K562 (cell line): ENCODE measurements around the gene C4orf51. TPM values are rescaled to one million over a fixed set of nuclear protein-coding genes. Genes with fewer than 3 reads are reported as not detected.

Experiments
- ATAC-seq: fragments of 200-7000 bp; cut with Tn5 transposase; 3 replicates; pipeline ENCODE4 v1.9.1; 2020; ENCODE audit warnings: moderate library complexity
- BruUV-seq: library from RNA; stranded (reverse); fragments of 400-500 nt; replicated peaks from 2 replicates; lab custom pipeline; 2021; lab: Mats Ljungman, UMichigan
- CTCF ChIA-PET: fragments of 300-600 bp; formaldehyde crosslinking; extraction: SDS; loops from one replicate; lab custom pipeline; 2021; ENCODE audit warnings: low intra/inter-chr PET ratio; lab: Yijun Ruan, JAX
- POLR2A ChIA-PET: fragments of 300-600, 350-650 bp; sonication (Branson Sonifier 250); formaldehyde crosslinking; extraction: SDS; loops from one replicate; lab custom pipeline; 2021; ENCODE audit warnings: antibody characterized with exemption, inconsistent platforms; lab: Yijun Ruan, JAX
- DNase-seq, 4 experiments: peaks; one replicate each; pipeline versions ENCODE4 v3.0.0 to v3.0.0-alpha.2; 2011 to 2018; ENCODE audit warnings: low spot score in 3 of 4, mixed read lengths in 3 of 4; ENCODE audit errors: extremely low read depth in 1 of 4
- FAIRE-seq: peaks from 2 replicates; lab custom pipeline; 2011; peaks lifted over from hg19 to GRCh38; lab: Jason Lieb, UNC
- H2AFZ ChIP-seq: 2 replicates; pipeline ENCODE4 v1.6.0; 2011; ENCODE audit warnings: low read depth, low read length, control low read depth, inconsistent platforms
- H3K27ac ChIP-seq: fragments of 200-600 bp; 3 replicates; pipeline ENCODE4 v1.8.0; 2011; ENCODE audit warnings: low read depth, mild to moderate bottlenecking, control low read depth, inconsistent platforms, low read length, moderate library complexity, mixed read lengths; ENCODE audit errors: extremely low read depth
- H3K27me3 ChIP-seq, 2 experiments: fragments of 300-600 bp in 1 of 2; 2 replicates in 1 of 2; 3 replicates in 1 of 2; pipeline versions ENCODE4 v1.6.0 to v1.8.0; 2011; ENCODE audit warnings: inconsistent platforms in 2 of 2, low read length in 2 of 2, mild to moderate bottlenecking in 1 of 2, mixed read lengths in 1 of 2, moderate library complexity in 1 of 2; ENCODE audit not compliant: control insufficient read depth in 2 of 2, insufficient read depth in 2 of 2
- H3K36me3 ChIP-seq: fragments of 300-600 bp; 3 replicates; pipeline ENCODE4 v1.8.0; 2011; ENCODE audit warnings: mild to moderate bottlenecking, low read length, inconsistent platforms; ENCODE audit not compliant: control insufficient read depth, insufficient read depth
- H3K4me1 ChIP-seq, 2 experiments: fragments of 200-600 bp in 1 of 2; replicated peaks in 1 of 2; 2 replicates in 1 of 2; 3 replicates in 1 of 2; pipeline versions ENCODE4 v1.5.1 to v1.8.0; 2011; ENCODE audit warnings: inconsistent platforms in 2 of 2, low read length in 2 of 2, mild to moderate bottlenecking in 1 of 2, mixed read lengths in 1 of 2, moderate library complexity in 1 of 2; ENCODE audit not compliant: control insufficient read depth in 2 of 2, insufficient read depth in 2 of 2
- H3K4me2 ChIP-seq: 2 replicates; pipeline ENCODE4 v1.6.1; 2011; ENCODE audit warnings: low read length, control low read depth, inconsistent platforms, mixed read lengths; ENCODE audit not compliant: insufficient read depth
- H3K4me3 ChIP-seq: fragments of 200-600 bp; sonication (generic), shearing (Covaris generic); 2 replicates; pipeline ENCODE4 v1.5.1; 2016; ENCODE audit warnings: control low read depth, inconsistent platforms
- H3K79me2 ChIP-seq: fragments of 200-600 bp; 3 replicates; pipeline ENCODE4 v1.8.0; 2011; ENCODE audit warnings: low read length, inconsistent platforms; ENCODE audit not compliant: control insufficient read depth, insufficient read depth
- H3K9ac ChIP-seq, 2 experiments: 2 replicates each; pipeline versions ENCODE4 v1.6.0 to v1.6.1; 2011; ENCODE audit warnings: low read depth in 2 of 2, low read length in 2 of 2, control low read depth in 1 of 2, inconsistent platforms in 1 of 2, mild to moderate bottlenecking in 1 of 2, mixed read lengths in 1 of 2; ENCODE audit not compliant: insufficient read depth in 1 of 2
- H3K9me1 ChIP-seq: one replicate; pipeline ENCODE4 v1.6.0; 2011; ENCODE audit warnings: inconsistent platforms, mild to moderate bottlenecking, low read length, moderate library complexity; ENCODE audit not compliant: control insufficient read depth, insufficient read depth
- H3K9me3 ChIP-seq: replicated peaks from 2 replicates; pipeline ENCODE4 v1.5.1; 2011; ENCODE audit warnings: low read depth, low read length, inconsistent platforms; ENCODE audit not compliant: control insufficient read depth, insufficient read depth
- H4K20me1 ChIP-seq: replicated peaks from 2 replicates; pipeline ENCODE4 v1.6.1; 2011; ENCODE audit warnings: low read length, inconsistent platforms, mixed read lengths; ENCODE audit not compliant: control insufficient read depth, insufficient read depth
- CBFA2T3 ChIP-seq: fragments of 450-650 bp; IDR thresholded peaks from 2 replicates; pipeline ENCODE4 v1.6.1; 2017
- FOS ChIP-seq: IDR thresholded peaks from 3 replicates; pipeline ENCODE4 v1.6.1; 2011; ENCODE audit not compliant: insufficient read length; ENCODE audit errors: extremely low read depth
- NCOA6 ChIP-seq: fragments of 450-650 bp; IDR thresholded peaks from 2 replicates; pipeline ENCODE4 v1.6.1; 2017; ENCODE audit warnings: mild to moderate bottlenecking
- PTTG1 ChIP-seq: fragments of 450-650 bp; IDR thresholded peaks from 2 replicates; pipeline ENCODE4 v1.6.1; 2016; ENCODE audit warnings: low read depth, mild to moderate bottlenecking, missing genetic modification characterization, missing compliant biosample characterization
- RBFOX2 ChIP-seq: fragments of 200-400 bp; formaldehyde crosslinking; IDR thresholded peaks from 2 replicates; pipeline ENCODE4 v1.6.1; 2017; ENCODE audit warnings: low read depth, mild to moderate bottlenecking, low read length, moderate library complexity
- RBM15 ChIP-seq: fragments of 200-400 bp; formaldehyde crosslinking; IDR thresholded peaks from 2 replicates; pipeline ENCODE4 v1.6.1; 2018; ENCODE audit warnings: mild to moderate bottlenecking, low read length, moderate library complexity; ENCODE audit not compliant: insufficient read depth
- ZBTB7A ChIP-seq: IDR thresholded peaks from 2 replicates; pipeline ENCODE4 v1.6.1; 2011; ENCODE audit warnings: low read depth, mild to moderate bottlenecking, low read length, moderate library complexity, borderline replicate concordance; ENCODE audit not compliant: control insufficient read depth
- ZNF384 ChIP-seq: IDR thresholded peaks from 2 replicates; pipeline ENCODE4 v1.6.1; 2012; ENCODE audit warnings: low read depth, low read length, improper control_type of control experiment
- ZNF589 ChIP-seq: fragments of 200-800 bp; sonication (Bioruptor generic); IDR thresholded peaks from 2 replicates; pipeline ENCODE4 v1.6.1; 2016; ENCODE audit warnings: low read depth, missing genetic modification characterization, missing compliant biosample characterization
- WGBS: fragments of 100-300 bp; shearing (Covaris generic); methylation state at CpG from one replicate; pipeline ENCODE4 v1.1.6; 2016; ENCODE audit warnings: low coverage, mixed read lengths; ENCODE audit not compliant: insufficient coverage; ENCODE audit errors: missing lambda C conversion rate; 5-methylcytosine and 5-hydroxymethylcytosine counted together
- in situ Hi-C: fragments of 300-500 bp; cut with MboI; formaldehyde crosslinking; loops from 4 replicates; pipeline ENCODE4 v1.15.0; 2018; ENCODE audit warnings: inconsistent platforms, mixed read lengths
- intact Hi-C: fragments of 100-400 bp; cut with micrococcal nuclease; formaldehyde crosslinking; loops from 2 replicates; pipeline ENCODE4 v1.14.2; 2022
- polyA plus RNA-seq, 8 experiments: library from polyadenylated mRNA; depleted of rRNA in 4 of 8; stranded (reverse) in 5 of 8; unstranded in 3 of 8; fragments of >200 nt; fragmentation: Nextera tagmentation in 2 of 8; fragmentation: Illumina TruSeq in 1 of 8; extraction: Ambion mirVana in 2 of 8; extraction: Trizol in 1 of 8; gene quantifications; 2 replicates each; pipeline versions ENCODE4 v1.2.1 to v1.2.3, GENCODE V29; 2011 to 2014; ENCODE audit warnings: inconsistent platforms in 1 of 8, missing spikeins in 1 of 8
- total RNA-seq, 7 experiments: library from RNA; depleted of rRNA in 6 of 7; stranded (reverse); fragments of >200 nt in 6 of 7; fragmentation: Illumina TruSeq in 2 of 7; extraction: Trizol in 2 of 7; gene quantifications; 2 replicates each; pipeline versions ENCODE4 v1.2.1 to v1.2.3, GENCODE V29; 2011 to 2021; ENCODE audit warnings: low replicate concordance in 1 of 7
- TF ChIP-seq, protein P1 (sequence below): fragments of 450-650 bp; IDR thresholded peaks from one replicate; pipeline ENCODE4 v1.6.1; 2018; ENCODE audit warnings: mild to moderate bottlenecking, moderate library complexity; ENCODE audit not compliant: partially characterized antibody

C4orf51 gene
- total and polyA plus RNA-seq, 9 of the 15 experiments (the other 6 are each of a cell fraction or from before 2014, with no cell fraction given), result not detected

DNA sequence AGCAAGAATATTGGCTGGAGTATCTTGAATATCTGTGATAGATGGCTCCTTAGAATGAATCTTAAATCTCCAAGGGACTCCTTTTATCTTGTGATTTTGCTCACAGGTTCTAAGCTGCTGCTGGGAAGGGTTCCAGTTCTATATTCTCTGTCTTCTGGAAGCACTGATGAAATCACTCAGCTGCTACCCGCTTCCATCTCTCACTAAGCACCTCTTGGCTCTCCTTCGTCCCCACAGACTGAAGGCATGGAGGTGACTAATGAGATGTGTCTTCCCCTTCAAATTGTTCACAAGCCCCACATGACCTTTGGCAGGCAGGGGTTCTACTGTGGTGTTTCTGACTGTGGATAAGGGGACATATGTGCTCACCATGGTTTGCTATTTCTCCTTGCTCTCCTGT lies 75.9 kb downstream of the C4orf51 start:
- Histone ChIP-seq H3K4me2 (no peak overlapping the region), H2AFZ (no peak overlapping the region), H3K36me3 (no peaks in the 10 kb centered on the region), H3K4me1 (no peaks in the 10 kb centered on the region), H3K27ac (no peak overlapping the region), H3K9ac (no peak overlapping the region), H3K9me3 (no peaks in the 10 kb centered on the region), H3K4me3 (no peak overlapping the region), H4K20me1 (no peaks in the 10 kb centered on the region), H3K79me2 (no peaks in the 10 kb centered on the region), H3K9me1 (no peaks in the 10 kb centered on the region), H3K27me3 (peaks cover 3 to 22% of the 10 kb centered on the region in 2 experiments; a peak in 3 of 5 replicates)
- no peak for FAIRE-seq
- no peak for ATAC-seq
- POLR2A ChIA-PET, result no interaction called here
- intact Hi-C loops, result no loop called here
- DNase-seq, result no peak
- BruUV-seq, result no TSS peak
- TF ChIP-seq ZNF589 (no peak), CBFA2T3 (no peak), NCOA6 (no peak), PTTG1 (no peak), ZBTB7A (no peak)
- in situ Hi-C loops, result no loop called here
- WGBS, result 0% methylated on average over 2 of the region's 2 CpGs
- CTCF ChIA-PET, result no interaction called here

DNA sequence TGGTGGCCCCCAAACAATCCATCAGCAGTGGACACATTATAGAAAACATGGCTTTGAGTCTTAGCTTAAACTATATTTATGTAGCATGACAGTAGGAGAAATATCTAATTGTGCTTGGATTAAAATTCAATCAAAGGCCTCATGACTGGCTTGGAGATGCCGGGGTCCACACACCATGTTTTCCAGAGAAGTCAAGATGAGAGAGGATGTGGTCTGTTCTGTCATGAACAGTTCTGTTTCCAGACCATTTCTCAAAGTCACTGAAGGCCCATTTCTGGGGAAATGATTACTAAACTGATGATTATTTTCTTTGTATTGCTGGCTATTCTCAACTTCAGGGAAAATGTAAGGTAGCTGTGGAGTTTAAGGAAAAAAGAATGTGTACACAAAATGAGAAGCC lies 76.3 kb downstream of the C4orf51 start:
- no TSS peak for BruUV-seq
- CTCF ChIA-PET, result no interaction called here
- no peak for DNase-seq
- Histone ChIP-seq H3K27ac (no peak overlapping the region), H2AFZ (no peak overlapping the region), H3K4me2 (no peak overlapping the region), H3K79me2 (no peaks in the 10 kb centered on the region), H3K4me1 (no peaks in the 10 kb centered on the region), H3K4me3 (no peak overlapping the region), H4K20me1 (no peaks in the 10 kb centered on the region), H3K36me3 (no peaks in the 10 kb centered on the region), H3K9ac (no peak overlapping the region), H3K9me3 (no peaks in the 10 kb centered on the region), H3K27me3 (peaks cover 3 to 26% of the 10 kb centered on the region in 2 experiments; a peak in 3 of 5 replicates), H3K9me1 (no peaks in the 10 kb centered on the region)
- in situ Hi-C loops (no loop called here), intact Hi-C loops (no loop called here)
- no peak for ATAC-seq
- peak; percentile 19 for FAIRE-seq
- WGBS, result 0% methylated on average over 1 of the region's 1 CpG
- POLR2A ChIA-PET, result interaction anchor here (0.6 kb wide), 1 partner anchor 727 kb away, joined by 3 read pairs; no protein-coding TSS in a partner anchor
- TF ChIP-seq ZNF384, result no peak
- TF ChIP-seq FOS, result no peak
- TF ChIP-seq, protein P1, sequence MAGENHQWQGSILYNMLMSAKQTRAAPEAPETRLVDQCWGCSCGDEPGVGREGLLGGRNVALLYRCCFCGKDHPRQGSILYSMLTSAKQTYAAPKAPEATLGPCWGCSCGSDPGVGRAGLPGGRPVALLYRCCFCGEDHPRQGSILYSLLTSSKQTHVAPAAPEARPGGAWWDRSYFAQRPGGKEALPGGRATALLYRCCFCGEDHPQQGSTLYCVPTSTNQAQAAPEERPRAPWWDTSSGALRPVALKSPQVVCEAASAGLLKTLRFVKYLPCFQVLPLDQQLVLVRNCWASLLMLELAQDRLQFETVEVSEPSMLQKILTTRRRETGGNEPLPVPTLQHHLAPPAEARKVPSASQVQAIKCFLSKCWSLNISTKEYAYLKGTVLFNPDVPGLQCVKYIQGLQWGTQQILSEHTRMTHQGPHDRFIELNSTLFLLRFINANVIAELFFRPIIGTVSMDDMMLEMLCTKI, result no peak
- no peak for TF ChIP-seq RBFOX2
- TF ChIP-seq RBM15, result no peak
